Lung (tissue), 12 donors: ENCODE measurements around the gene HSPB7. TPM values are rescaled to one million over a fixed set of nuclear protein-coding genes. Genes with fewer than 3 reads are reported as not detected.
"Not testable (repeated sequence)": the region's sequence is repeated elsewhere in the genome, so short reads cannot be mapped to it uniquely, and the experiment has no call there.

ENCODE experiments used
- ATAC-seq: fragments of 200-7000 bp; cut with Tn5 transposase; one replicate; pipeline ENCODE4 v1.9.1; 2020; ENCODE audit warnings: moderate number of reproducible peaks; ENCODE audit not compliant: insufficient read depth, low FRiP score
- DNase-seq, 3 donors: peaks; one replicate each; pipeline ENCODE4 v3.0.0-alpha.2; 2013 to 2017
- H3K27ac ChIP-seq, 2 donors: one replicate each; pipeline ENCODE4 v1.5.1; 2013; ENCODE audit warnings: mild to moderate bottlenecking in 2 of 2, moderate library complexity in 2 of 2, control low read depth in 1 of 2, inconsistent platforms in 1 of 2, low read depth in 1 of 2, low read length in 1 of 2
- H3K27me3 ChIP-seq, 3 donors: one replicate each; pipeline ENCODE4 v1.5.1; 2013; ENCODE audit warnings: low read length in 2 of 3; ENCODE audit not compliant: control insufficient read depth in 3 of 3, insufficient read depth in 3 of 3
- H3K36me3 ChIP-seq, 4 donors: one replicate each; pipeline ENCODE4 v1.5.1; 2013; ENCODE audit warnings: low read length in 4 of 4, mild to moderate bottlenecking in 1 of 4, moderate library complexity in 1 of 4; ENCODE audit not compliant: control insufficient read depth in 4 of 4, insufficient read depth in 4 of 4
- H3K4me1 ChIP-seq, 5 donors: one replicate each; pipeline ENCODE4 v1.5.1; 2013; ENCODE audit warnings: low read length in 5 of 5, mild to moderate bottlenecking in 2 of 5, moderate library complexity in 1 of 5; ENCODE audit not compliant: control insufficient read depth in 5 of 5, insufficient read depth in 5 of 5
- H3K4me3 ChIP-seq: one replicate; pipeline ENCODE4 v1.5.1; 2013; ENCODE audit warnings: mild to moderate bottlenecking, control low read depth, moderate library complexity
- H3K9ac ChIP-seq, 2 donors: one replicate each; pipeline ENCODE4 v1.5.1; 2013; ENCODE audit warnings: low read length in 2 of 2, control low read depth in 1 of 2; ENCODE audit not compliant: insufficient read depth in 1 of 2
- H3K9me3 ChIP-seq, 4 donors: one replicate each; pipeline ENCODE4 v1.5.1; 2013; ENCODE audit warnings: low read length in 3 of 4, mild to moderate bottlenecking in 1 of 4, moderate library complexity in 1 of 4; ENCODE audit not compliant: control insufficient read depth in 4 of 4, insufficient read depth in 3 of 4
- CTCF ChIP-seq: IDR thresholded peaks from 2 replicates; pipeline ENCODE4 v1.5.1; 2012; ENCODE audit warnings: mild to moderate bottlenecking; ENCODE audit errors: control extremely low read depth, extremely low read depth
- WGBS, 2 donors: extraction: QIAGEN DNeasy Blood & Tissue Kit; methylation state at CpG; one replicate each; pipeline ENCODE4 v1.1.7; 2013; 5-methylcytosine and 5-hydroxymethylcytosine counted together
- polyA plus RNA-seq, 2 donors: library from polyadenylated mRNA; stranded (reverse); fragments of 200-250 nt; gene quantifications; one replicate each; pipeline ENCODE4 v1.2.1, GENCODE V29; 2013
- total RNA-seq, 2 donors: library from RNA; depleted of rRNA in 1 of 2; stranded (reverse); fragments of >200 nt in 1 of 2; gene quantifications; one replicate each; pipeline ENCODE4 v1.2.1, GENCODE V29; 2014 to 2021
- donor health status: control.
- donor health status: control.
- donor health status: Bipolar disorder and iron deficiency.
- donor health status: healthy.
- donor health status: DM: yes; HTN: yes; CAD: no.

Gene HSPB7
- total and polyA plus RNA-seq, 4 donors: 2.4 to 34.2 (median 11.4) TPM

GRCh38 chr1:16056521-16056912 lies 38.7 kb upstream of the HSPB7 start:
- H3K36me3 ChIP-seq, H3K9ac ChIP-seq, H3K9me3 ChIP-seq, ATAC-seq, H3K4me3 ChIP-seq, H3K27ac ChIP-seq, DNase-seq, H3K4me1 ChIP-seq, H3K27me3 ChIP-seq: not testable (repeated sequence)
- 71 to 78% methylated on average over 3 of the region's 4 CpGs for WGBS, 2 donors

GRCh38 chr1:16055613-16056520 lies 38.0 kb upstream of the HSPB7 start:
- TF ChIP-seq CTCF: peak; percentile 91
- DNase-seq (peak; percentile 79 to 88 (median 83)), ATAC-seq (peak; percentile 78)
- WGBS, 2 donors: 32 to 37% methylated on average over 17 to 18 of the region's 18 CpGs
- H3K9ac ChIP-seq: no peak overlapping the region
- H3K36me3 ChIP-seq: no peaks in the 10 kb centered on the region
- no peaks in the 10 kb centered on the region for H3K4me1 ChIP-seq
- no peaks in the 10 kb centered on the region for H3K27me3 ChIP-seq
- H3K9me3 ChIP-seq: no peaks in the 10 kb centered on the region
- no peak overlapping the region for H3K27ac ChIP-seq
- H3K4me3 ChIP-seq: no peak overlapping the region

- Histone ChIP-seq H3K4me3 (no peak overlapping the region), H3K27me3 (no peaks in the 10 kb centered on the region), H3K9me3 (no peaks in the 10 kb centered on the region), H3K27ac (no peak overlapping the region), H3K9ac (no peak overlapping the region), H3K36me3 (no peaks in the 10 kb centered on the region), H3K4me1 (no peaks in the 10 kb centered on the region)
- ATAC-seq (no peak), DNase-seq (no peak)
- no peak for TF ChIP-seq CTCF
- 80 to 86% methylated on average over 7 of the region's 7 CpGs for WGBS, 2 donors
These were observed 37.0 kb upstream of the HSPB7 start for GRCh38 chr1:16054598-16055540.
